T-helper 2 cell treated with Interferon-gamma antibody and Interleukin-4, amounts not matched to agents 100 ng/mL and 5 ng/mL, for 36 hours (primary cell): ENCODE results near the gene SGCD. TPM values are rescaled to one million over a fixed set of nuclear protein-coding genes. Genes with fewer than 3 reads are reported as not detected.

Experiments used
- intact Hi-C: fragments of 100-400 bp; cut with micrococcal nuclease; formaldehyde crosslinking; loops from one replicate; pipeline ENCODE4 v1.15.1; 2023
- total RNA-seq: library from RNA; stranded (reverse); gene quantifications from 2 replicates; pipeline ENCODE4 v1.2.3, GENCODE V29; 2022

SGCD gene
- total RNA-seq, 1 donor from 2014 or later: not detected

DNA sequence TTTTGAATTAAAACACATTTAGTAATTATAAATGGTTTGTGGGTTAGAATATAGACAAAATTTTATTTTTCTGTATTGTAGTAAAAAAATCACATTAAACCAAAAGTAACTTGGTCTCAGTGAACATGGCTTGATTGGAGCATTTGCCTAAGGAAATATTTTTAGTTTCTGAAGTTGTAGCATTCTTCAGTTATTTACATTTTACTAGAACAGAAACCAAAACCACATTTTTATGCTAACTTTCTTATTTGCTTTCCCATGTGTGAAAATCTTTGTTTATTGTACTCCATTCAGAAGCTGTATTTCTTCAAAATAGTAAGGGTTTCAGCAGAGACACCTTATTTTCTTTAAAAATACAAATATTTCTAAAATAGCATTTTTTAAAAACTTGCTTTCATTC, 129.9 kb downstream of the SGCD start:
- intact Hi-C loops: no loop called here

DNA sequence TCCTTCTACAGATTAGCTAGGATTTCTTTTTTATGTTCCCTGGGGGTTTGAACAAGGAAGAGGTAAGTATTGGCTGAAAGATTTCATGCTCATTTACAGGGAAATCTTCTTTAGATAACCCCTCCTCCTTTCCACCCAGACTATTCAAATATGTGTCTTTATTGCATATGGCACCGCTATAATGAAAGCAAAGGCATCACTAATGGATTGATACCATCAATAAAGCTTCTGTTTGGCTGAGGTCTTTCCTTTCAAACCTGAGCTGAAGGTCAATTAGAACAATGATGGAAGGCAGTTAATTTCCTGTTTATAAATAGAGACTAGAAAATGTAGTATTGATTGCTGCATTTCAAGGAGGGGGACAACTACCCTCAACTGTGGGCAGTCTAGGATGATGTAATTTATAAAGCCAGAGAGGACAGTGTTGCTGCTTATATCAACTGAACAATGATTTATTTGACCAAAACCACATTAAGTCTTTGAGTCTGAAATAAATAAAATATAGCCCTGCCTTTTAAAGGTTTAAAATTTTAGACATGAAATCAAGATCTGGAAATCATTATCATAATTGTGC, 132.9 kb downstream of the SGCD start:
- intact Hi-C loops: no loop called here

DNA sequence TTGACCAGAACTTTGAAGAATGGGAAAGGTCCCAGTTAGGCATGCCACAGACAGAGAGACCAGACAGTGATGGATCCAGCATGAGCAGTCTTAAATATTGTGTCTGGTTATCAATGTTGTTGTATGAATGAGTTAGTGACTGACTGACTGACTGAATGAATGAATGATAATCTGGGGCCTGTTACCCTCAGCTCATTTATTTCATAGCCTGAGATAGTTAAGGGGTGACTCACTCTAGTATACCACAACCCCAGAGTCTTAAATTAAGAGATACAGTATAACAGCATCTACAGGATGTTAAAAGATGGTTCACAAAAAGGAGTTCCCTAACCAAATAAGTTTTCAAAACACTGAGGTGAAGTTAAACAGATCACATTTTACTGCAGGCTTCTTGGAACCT, 133.5 kb downstream of the SGCD start:
- intact Hi-C loops: no loop called here

DNA sequence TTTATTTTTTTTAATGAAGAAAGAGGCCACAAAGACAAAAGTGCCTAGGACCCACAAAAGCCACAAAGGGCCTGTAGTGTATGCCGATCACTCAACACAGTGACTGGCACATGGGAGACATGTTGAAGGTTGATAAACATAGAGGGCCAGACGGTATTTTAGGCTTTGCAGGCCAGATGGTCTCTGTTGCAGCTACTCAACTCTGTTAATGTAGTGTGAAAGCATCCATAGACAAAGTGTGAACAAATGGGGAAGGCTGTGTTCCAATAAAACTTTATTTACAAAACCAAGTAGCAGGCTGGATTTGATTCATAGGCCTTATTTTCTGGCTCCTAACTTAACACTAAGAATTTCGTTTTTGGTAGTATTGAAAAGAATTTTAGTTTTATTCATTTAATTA, 139.9 kb downstream of the SGCD start:
- intact Hi-C loops: no loop called here

DNA sequence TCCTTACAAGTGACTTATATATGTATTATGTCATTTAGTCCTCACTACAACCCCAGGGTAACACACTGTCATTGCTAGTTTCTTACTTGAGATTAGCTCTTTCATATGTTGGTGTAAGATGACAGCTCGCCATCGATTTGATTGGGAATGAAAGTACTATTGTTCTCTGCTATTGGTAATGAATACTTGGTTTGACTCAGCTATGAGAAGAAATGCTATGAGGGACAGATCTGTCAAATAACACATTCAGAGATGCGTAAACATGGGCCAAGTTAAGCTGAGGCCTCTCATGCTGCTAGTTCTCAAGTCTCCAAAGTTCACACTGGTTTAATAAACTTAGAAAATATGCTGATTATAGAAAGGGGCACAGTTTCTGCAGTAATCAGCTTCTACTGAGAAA, 142.7 kb downstream of the SGCD start:
- intact Hi-C loops: no loop called here

DNA sequence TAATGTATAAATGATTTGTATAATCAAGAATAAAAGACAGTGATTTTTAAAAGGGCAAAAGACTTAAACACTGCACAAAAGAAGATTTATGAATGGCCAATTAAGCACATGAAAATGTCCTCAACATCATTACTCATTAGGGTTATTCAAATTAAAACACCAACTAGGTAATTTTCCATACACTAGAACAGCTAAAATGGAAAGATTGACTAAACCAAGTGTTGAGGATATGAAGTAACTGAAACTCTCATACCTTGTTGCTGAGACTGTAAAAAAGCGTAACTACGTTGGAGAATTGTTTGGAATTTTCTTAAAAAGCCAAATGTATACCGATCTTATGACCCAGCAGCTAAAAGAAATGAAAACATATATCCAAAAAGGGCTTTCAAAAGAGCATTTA, 144.9 kb downstream of the SGCD start:
- intact Hi-C loops: no loop called here

DNA sequence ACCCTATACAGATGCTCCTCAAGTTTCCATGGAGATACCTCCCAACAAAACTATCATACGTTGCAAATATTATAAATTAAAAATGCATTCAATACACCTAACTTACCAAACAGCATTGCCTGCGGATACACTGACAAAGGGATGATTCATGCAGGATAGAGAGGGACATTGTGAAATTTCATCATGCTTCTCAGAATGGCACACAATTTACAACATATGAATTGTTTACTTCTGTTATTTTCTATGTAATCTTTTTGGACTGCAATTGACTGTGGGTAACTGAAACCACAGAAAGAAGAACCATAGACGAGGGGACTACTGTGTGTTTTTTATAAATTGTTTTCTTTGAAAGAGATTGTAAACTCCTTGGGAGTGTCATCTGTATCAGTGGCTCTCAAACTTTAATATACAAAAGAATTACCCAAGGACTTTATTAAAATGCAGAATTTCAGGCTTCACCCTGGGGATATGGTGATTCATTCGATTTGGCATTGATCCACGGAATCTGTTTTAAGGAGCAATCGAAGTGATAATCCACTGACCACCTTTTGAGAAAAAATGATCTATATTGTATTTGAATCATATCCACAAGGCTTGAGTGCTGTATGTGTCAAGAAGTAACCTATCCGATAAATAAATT, 146.4 kb downstream of the SGCD start:
- intact Hi-C loops: no loop called here

DNA sequence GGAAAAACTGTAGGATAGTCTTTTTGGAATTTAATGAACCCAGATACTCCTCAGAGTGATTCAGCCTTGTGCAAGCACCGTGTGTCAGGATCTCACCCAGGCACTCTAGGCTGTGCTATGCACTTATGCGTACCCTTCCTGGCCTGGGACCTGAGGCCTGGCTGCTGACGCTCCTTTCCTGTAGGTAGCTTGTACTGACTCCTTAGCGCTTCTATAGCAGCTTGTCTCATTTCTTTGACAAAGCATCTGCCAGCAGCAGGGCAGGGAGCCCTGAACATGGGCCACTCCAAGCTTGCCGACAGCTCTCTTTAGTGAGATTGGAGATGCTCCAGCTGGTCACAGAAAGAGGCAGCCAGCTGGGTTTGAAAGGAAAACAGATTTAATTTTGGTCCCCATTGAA, 147.3 kb downstream of the SGCD start:
- intact Hi-C loops: no loop called here

DNA sequence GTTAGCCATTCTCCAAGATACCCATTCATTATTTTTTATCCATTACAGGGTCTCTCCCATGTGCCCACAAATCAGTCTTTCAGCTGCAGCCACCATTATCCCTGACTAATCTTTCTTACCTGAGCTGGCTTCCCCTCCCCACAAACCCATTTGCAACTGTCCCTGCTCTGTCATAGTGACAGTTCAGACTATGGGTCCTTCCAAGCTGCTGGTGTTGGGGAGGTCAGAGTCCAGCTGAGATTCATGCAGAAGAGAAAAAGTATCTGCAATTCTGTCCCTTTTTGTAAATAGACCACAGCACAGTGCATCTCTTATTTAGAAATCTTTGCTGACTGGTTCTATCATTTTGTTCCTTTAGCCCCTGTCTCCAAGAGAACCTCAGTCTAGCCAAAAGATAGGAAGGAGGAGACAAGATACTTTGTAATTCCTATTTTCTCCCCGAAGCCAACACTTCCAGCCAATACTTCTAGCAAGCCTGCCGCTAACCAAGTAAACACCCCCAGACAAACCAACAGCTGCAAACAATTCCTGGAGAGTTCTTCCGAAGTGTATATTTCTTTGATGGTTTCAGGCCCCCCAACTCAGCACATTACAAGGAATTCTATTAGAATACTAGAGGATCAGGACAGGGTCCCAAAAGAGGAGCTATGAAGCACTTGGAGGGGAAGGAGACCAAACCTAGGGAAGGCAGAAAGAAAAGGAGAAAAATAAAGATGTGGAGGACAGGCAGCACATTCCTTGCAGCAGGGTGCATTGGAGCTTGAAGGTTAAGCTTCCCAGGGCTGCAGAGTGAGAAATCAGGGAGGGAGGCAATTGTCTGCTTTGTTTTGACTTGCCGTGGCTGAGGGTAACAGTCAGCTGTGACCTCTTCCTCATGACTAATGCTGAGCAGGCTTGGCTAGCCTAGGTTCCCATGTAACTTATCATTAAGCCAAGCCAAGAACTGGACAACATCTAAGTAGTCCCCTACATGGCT, 148.5 kb downstream of the SGCD start:
- intact Hi-C loops: no loop called here

DNA sequence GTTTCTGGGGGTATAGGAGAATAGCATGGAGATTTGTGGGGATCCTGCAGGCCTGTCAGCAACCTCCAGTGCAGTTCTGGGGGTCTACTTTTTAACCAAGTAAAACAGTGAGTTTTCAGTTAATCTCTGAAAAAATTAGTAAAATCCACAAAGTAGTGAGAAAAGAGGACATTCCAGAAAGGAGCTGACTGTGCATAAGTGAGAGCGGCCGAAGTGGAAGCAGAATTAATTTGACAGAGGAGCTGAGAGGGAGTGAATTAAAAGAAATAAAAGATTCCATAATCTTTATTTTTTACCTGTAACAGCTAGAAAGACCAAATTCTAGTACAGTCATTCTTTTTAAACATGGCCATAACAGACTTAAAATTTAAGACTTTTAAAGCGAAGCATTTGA, 149.2 kb downstream of the SGCD start:
- intact Hi-C loops: no loop called here

DNA sequence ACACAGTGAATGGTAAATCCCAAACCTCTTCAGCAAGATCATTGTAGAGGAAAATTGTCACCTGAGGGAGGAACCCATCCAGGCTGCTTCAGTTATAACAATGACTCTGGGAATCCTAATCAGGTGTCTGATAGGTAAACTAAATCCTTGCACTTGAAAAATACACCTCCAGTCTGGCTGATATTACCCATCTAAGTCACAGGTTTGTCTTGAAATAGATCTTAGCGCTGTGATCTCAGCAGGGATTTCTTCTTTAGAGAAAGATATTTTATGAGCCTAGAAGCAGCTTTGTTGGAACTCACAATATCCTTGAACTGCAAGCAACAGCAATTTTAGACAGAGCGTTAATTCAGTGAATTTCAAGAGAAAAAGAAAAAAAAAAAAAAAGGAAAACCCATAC, 149.7 kb downstream of the SGCD start:
- intact Hi-C loops: no loop called here

DNA sequence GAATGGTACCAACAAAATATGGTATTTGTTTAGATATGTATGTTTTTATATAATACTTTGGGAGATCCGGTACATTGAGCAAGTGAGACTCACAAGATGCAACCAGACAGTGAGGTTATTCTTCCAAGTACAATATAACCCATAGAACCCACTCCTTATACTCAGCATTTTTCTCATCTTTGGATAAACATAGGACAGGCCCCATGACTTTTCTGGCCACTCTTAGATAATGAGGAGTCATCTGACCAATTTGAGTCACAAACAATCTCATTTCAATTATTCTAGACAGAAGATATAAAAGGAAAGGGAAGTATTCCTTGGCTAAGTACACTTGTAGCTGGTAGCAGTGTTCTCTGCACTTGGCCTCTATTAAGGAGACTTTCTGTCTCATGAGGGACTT, 150.2 kb downstream of the SGCD start:
- intact Hi-C loops: no loop called here

DNA sequence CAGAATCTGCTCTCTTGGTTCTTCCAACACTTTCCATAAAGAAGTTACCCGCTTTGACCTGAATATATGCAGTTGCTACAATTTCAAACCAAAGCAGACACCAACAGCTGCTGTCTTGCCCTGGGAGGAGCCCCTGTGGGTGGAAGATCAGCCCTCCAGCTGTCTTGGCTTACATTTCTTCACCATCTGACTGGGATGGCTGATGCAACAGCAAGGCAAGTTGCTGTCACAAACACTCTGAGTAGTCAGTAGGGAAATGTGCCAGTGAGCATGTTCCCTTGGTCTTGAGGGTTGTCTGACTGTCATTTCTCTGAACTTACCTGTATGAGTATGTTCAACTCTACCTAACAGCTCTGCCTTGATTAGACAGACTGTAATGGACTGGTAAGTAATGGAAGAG, 152.9 kb downstream of the SGCD start:
- intact Hi-C loops: no loop called here

DNA sequence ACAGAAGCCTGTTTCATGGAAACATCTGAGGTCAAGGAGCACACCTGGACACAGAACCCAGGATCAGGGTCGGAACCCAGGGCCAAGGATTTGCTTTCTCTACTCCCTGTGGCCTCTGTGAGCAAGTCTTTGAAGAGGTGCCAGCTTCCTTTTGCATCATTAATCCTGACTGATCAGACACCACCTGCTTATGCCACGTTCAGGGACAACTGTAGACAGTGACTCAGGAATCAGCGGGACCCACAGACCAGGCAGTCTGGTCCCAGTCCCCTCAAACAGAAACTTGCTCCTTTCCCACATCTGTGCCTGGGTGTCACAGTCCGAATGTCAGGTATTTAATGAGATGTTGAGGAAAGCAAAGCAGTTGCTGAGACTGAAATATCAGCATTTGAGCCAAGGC, 154.8 kb downstream of the SGCD start:
- intact Hi-C loops: loop anchor here (2.0 kb wide), 1 partner anchor 33 kb away; no protein-coding TSS in a partner anchor

DNA sequence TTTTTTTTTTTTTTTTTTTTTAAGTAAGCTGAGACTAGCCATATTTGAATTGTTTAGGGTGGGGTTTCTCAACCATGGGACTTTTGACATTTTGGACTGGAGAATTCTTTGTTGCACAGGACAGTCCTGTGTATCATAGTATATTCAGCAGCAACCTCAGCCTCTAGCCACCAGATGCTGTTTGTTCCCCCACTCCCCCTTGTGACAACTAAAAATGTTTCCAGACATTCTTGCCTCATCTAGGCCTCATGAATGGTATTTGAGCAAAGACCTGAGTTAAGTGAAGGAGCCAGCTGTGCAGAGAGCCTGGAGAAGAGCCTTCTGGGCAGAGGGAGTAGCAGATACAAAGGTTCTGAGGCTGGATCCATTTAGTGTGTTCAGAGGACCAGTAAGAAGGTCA, 155.9 kb downstream of the SGCD start:
- intact Hi-C loops: loop anchor here (2.0 kb wide), 1 partner anchor 32 kb away; no protein-coding TSS in a partner anchor

DNA sequence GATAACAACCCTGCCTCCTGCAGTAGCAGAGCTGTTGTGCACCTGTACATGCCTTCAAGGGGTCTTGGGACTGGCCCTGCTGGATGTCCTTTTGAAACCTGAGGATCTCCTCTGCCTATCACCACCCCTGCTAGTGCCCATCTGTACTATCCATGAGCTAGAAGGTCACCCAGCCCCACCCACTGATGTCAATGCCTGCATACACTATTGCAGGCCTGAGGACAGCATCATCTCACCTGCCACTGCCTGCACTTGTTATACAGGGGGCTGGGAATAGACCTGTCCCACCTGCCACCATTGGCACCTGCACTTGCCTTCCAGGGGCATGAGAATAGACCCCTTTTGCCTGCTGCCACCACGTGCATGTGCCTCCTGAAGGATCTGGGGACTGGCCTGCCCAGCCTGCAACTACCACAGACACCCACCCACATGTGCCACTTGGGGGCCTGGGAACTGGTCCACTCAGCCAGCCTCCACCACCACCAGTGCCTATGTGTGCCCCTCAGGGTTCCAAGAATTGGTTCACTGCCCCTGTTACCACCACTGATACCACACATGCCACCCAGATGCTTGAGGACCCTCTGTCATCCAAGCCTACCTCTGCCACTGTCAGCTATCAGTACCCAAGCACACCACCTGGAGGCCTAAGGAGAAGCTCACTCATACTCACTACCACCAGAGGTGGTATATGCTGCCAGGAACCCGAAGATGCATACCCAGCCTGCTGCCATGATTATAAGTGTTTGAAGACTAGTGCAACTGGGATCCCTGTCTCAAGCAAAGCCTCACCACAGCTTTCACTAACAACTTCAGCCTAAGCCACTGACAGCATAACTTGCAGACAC, 159.7 kb downstream of the SGCD start:
- intact Hi-C loops: no loop called here

DNA sequence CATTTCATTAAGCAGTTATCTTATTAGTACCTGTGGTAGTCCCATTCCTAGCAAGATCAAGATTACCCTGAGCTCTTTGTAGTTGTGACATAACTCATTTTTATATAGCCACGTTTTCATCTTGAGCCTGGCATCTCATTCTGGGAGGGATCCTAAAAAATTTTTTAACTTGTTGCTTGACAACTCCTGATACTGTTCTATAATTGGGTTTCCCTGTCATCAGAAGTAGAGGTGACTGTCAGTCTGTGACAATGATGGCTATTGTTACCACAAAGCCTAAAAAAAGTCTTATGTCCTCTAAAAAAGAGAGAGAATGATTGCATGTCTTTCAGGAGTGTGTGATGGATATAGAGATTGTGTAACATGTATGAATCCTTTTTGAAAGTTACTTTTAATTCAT, 164.8 kb downstream of the SGCD start:
- intact Hi-C loops: no loop called here

DNA sequence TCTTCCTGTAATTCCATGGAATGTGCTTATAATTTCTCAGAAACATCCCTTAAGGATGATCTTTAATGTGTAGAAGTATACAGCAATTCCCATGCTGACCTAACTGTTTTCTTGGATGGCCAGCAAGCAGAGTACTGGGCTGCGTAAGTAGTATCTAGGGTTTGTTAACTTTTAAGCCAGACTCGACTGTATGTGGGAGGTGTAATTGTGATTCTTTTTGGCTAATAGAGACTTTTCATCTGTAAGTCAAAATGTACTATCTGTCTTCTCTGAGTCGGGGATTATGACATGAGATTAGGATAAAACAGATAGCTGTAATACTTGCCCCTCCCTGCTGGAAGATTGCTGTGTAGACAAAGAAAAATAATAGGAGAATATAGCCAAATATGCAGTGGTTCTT, 169.3 kb downstream of the SGCD start:
- intact Hi-C loops: no loop called here

DNA sequence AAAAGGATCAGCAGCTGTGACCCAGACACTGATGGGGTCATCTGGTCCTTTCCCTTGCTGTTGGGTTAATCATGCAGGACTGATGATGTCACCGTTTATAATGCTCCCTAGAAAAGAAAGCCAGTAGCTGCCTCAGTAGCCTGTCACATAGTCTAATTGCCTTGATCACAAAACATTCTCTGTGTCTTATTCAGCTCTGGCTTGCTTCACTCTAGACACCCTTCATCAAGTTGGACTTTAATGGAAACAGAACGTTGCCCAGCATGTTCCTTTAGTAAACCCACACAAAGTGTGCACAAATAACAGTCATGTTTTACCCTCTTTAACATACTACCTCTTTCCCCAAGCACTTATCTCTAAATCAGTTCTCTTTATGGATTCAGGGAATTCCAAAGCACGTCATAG, 170.8 kb downstream of the SGCD start:
- intact Hi-C loops: no loop called here

DNA sequence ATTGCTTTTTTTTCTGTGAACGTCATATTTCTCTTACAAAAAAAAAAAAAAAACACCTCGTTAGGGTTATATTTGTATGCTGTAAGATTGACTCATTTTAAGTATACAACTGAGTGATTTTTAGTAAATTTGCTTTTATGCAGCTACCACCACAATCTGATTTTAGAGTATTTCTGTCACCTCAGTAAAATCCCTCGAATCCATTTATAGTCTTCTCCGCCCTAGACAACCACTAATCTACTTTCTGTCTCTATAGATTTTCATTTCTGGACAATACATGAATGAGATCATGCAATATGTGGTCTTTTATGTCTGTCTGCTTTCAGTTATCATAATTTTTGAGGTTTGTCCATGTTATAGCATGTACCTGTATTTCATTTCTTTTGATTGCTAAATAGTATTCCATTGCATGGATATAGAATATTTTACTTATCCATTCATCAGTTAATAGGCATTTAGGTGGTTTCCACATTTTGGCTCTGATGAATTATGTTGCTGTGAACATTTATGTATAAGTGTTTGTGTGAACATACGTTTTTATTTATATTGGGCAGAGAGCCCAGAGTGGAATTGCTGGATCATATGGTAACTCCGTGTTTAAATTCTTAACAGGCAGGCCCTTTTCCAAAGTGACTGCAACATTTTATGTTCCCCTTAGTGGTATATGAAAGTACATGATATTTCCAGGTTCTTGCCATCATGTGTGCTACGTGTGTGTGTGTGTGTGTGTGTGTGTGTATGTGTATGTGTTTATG, 171.4 kb downstream of the SGCD start:
- intact Hi-C loops: no loop called here

DNA sequence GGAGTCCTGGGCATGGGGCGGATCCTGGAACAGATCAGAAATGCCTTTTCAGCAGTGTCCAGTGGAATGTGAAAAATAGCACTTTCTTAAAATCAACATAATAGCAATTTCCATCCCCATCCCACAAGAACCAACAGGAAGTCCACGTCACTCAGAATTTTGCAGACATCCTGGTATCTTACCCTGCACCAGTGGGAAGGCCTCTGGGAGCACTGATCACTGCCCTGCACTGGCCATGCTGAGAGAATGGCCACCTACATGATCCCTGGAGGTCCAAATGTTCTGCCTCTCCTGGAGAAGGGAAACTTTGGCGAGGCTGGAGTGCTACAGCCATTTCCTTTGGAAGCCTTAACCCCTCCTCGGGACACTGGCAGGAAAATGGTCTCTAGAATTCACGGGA, 173.8 kb downstream of the SGCD start:
- intact Hi-C loops: no loop called here
